GM12892 (cell line): Measurements from ENCODE around the gene CATSPERE.

Experiments used
- POLR2A ChIP-seq: IDR thresholded peaks from 2 replicates; pipeline ENCODE4 v1.6.1; 2011; ENCODE audit warnings: low read depth, low read length, control low read depth
- POLR2AphosphoS5 ChIP-seq: IDR thresholded peaks from 2 replicates; pipeline ENCODE4 v1.6.1; 2011; ENCODE audit warnings: low read depth, low read length, control low read depth
- TAF1 ChIP-seq: IDR thresholded peaks from 2 replicates; pipeline ENCODE4 v1.6.1; 2011; ENCODE audit warnings: low read depth, mild to moderate bottlenecking, control low read depth, low read length, borderline replicate concordance

GRCh38 chr1:244466724-244467123, 5.7 kb downstream of the CATSPERE start:
- TF ChIP-seq POLR2AphosphoS5 (no peak), TAF1 (no peak), POLR2A (no peak)
